Stimulated activated CD8-positive, alpha-beta memory T cell treated with anti-CD3 and anti-CD28 coated beads, Interleukin-4, amount 100 ng/mL, for 1 hour (primary cell): ENCODE data around the gene DIP2C.
"Not testable (repeated sequence)": the region's sequence is repeated elsewhere in the genome, so short reads cannot be mapped to it uniquely, and the experiment has no call there.

Experiments used
- DNase-seq, 2 donors: peaks; one replicate each; pipeline ENCODE4 v3.0.0-alpha.2; 2020; ENCODE audit warnings: low read depth in 2 of 2, low spot score in 1 of 2

DIP2C gene

GRCh38 chr10:264160-265073 lies 425.1 kb downstream of the DIP2C start:
- not testable (repeated sequence) for DNase-seq

- DNase-seq: no peak
Measured at GRCh38 chr10:260819-261429, 428.5 kb downstream of the DIP2C start.

- DNase-seq: no peak
Measured at GRCh38 chr10:251982-252582, 437.4 kb downstream of the DIP2C start.

- no peak for DNase-seq
Measured at GRCh38 chr10:248307-248706, 441.2 kb downstream of the DIP2C start.

- no peak for DNase-seq
Measured at GRCh38 chr10:247480-247879, 442.0 kb downstream of the DIP2C start.

GRCh38 chr10:246431-246830 lies 443.0 kb downstream of the DIP2C start:
- no peak for DNase-seq

GRCh38 chr10:244227-244626 lies 445.2 kb downstream of the DIP2C start:
- no peak for DNase-seq

GRCh38 chr10:241966-242643 lies 447.4 kb downstream of the DIP2C start:
- DNase-seq: no peak

- no peak for DNase-seq
Measured at GRCh38 chr10:241451-241850, 448.0 kb downstream of the DIP2C start.

- no peak for DNase-seq
Measured at GRCh38 chr10:239109-239508, 450.4 kb downstream of the DIP2C start.

GRCh38 chr10:235915-236314 lies 453.6 kb downstream of the DIP2C start:
- DNase-seq: no peak

- DNase-seq: no peak
Measured at GRCh38 chr10:234708-235406, 454.6 kb downstream of the DIP2C start.

GRCh38 chr10:232878-233277 lies 456.6 kb downstream of the DIP2C start:
- no peak for DNase-seq

- no peak for DNase-seq
Measured at GRCh38 chr10:232061-232460, 457.4 kb downstream of the DIP2C start.

- DNase-seq: no peak
Measured at GRCh38 chr10:230758-231157, 458.7 kb downstream of the DIP2C start.

- no peak for DNase-seq
Measured at GRCh38 chr10:228366-228765, 461.1 kb downstream of the DIP2C start.

GRCh38 chr10:227014-227413 lies 462.5 kb downstream of the DIP2C start:
- no peak for DNase-seq

- DNase-seq: no peak
Measured at GRCh38 chr10:226018-226417, 463.4 kb downstream of the DIP2C start.

GRCh38 chr10:224571-224970 lies 464.9 kb downstream of the DIP2C start:
- DNase-seq: no peak
